ENCODE results near the gene BACH2. TPM values are rescaled to one million over a fixed set of nuclear protein-coding genes. Genes with fewer than 3 reads are reported as not detected.

The BACH2 gene
- total and polyA plus RNA-seq, 2 of the 8 experiments (the other 6 are each of a cell fraction or from before 2014, with no cell fraction given) = 1.9 to 5.9 TPM

- POLR2A ChIA-PET (ENCODE audit: partially characterized antibody) = interaction anchor here (0.6 kb wide), 2 partner anchors 10 to 158 kb away, joined by 3 read pairs; no protein-coding TSS in a partner anchor
- no peak overlapping the region for H3K56ac ChIP-seq (replicated peaks; ENCODE audit: insufficient read length, low read depth, low read length)
- no peak for FAIRE-seq
These were observed 49.4 kb downstream of the BACH2 start for GRCh38 chr6:90247262-90247661.

More at GRCh38 chr6:90247262-90247661, 49.4 kb downstream of the BACH2 start:
- no peaks in the 10 kb centered on the region for H3K23me2 ChIP-seq (ENCODE audit: low read depth, low read length)
- H3K4ac ChIP-seq (replicated peaks; ENCODE audit: insufficient read length, low read depth, low read length) = no peak overlapping the region
- no peak overlapping the region for H2BK15ac ChIP-seq (ENCODE audit: low read length)
- H2BK120ac ChIP-seq (replicated peaks; ENCODE audit: low read depth, low read length) = no peak overlapping the region
- no peaks in the 10 kb centered on the region for H3K9me3 ChIP-seq (ENCODE audit: insufficient read depth in 2 of 2, low read depth in 1 of 2, low read length in 1 of 2)
- TF ChIP-seq SIN3A (conservative IDR thresholded peaks at IDR 0.05 in 1 of 2, IDR thresholded peaks at IDR 0.05 in 1 of 2; ENCODE audit: low read depth in 1 of 2, low read length in 2 of 2) = no peak
- TF ChIP-seq SP1 (IDR thresholded peaks at IDR 0.05; ENCODE audit: low read depth, low read length) = no peak
- no peak for TF ChIP-seq MAFK (IDR thresholded peaks at IDR 0.05; ENCODE audit: low read depth, low read length)
- no peak for TF ChIP-seq CREB1 (IDR thresholded peaks at IDR 0.05)
- H3K27me3 ChIP-seq (replicated peaks in 1 of 4; ENCODE audit: control insufficient read depth in 3 of 4, extremely low read depth in 1 of 4, insufficient read depth in 3 of 4, low read length in 3 of 4) = no peaks in the 10 kb centered on the region
- CTCF ChIA-PET (ENCODE audit: partially characterized antibody) = interaction anchor here (0.8 to 1.0 kb wide), 3 partner anchors 53 to 232 kb away, joined by 3 to 6 read pairs (median 3); no protein-coding TSS in a partner anchor
- H4K91ac ChIP-seq (replicated peaks; ENCODE audit: insufficient read length, low read length) = no peak overlapping the region
- no peaks in the 10 kb centered on the region for H3K79me2 ChIP-seq (ENCODE audit: control insufficient read depth in 1 of 2, insufficient read depth in 2 of 2, low read length in 2 of 2)
- H2BK20ac ChIP-seq (ENCODE audit: low read length) = no peak overlapping the region
- DNase-seq (ENCODE audit: low read depth in 1 of 2, low spot score in 2 of 2) = no peak
- no peak overlapping the region for H3K27ac ChIP-seq (ENCODE audit: low read depth, low read length)
- H3K23ac ChIP-seq (ENCODE audit: insufficient read length) = no peak overlapping the region
- H4K8ac ChIP-seq (ENCODE audit: extremely low read depth, insufficient read depth, low read length) = no peak overlapping the region
- H3K79me1 ChIP-seq (ENCODE audit: low read depth, low read length) = no peaks in the 10 kb centered on the region
- H2BK5ac ChIP-seq (ENCODE audit: low read depth, low read length) = no peak overlapping the region
- H2AK5ac ChIP-seq (ENCODE audit: low read depth, low read length) = no peak overlapping the region
- no peak overlapping the region for H3K9ac ChIP-seq (replicated peaks in 1 of 4; ENCODE audit: extremely low read depth in 1 of 4, low read depth in 3 of 4, low read length in 3 of 4)
- H3K18ac ChIP-seq (ENCODE audit: extremely low read depth, low read length) = no peak overlapping the region
- H3K4me3 ChIP-seq (ENCODE audit: extremely low read depth in 1 of 4, insufficient read depth in 2 of 4, low read depth in 3 of 4, low read length in 4 of 4) = no peak overlapping the region
- H3K36me3 ChIP-seq (ENCODE audit: control insufficient read depth in 2 of 4, insufficient read depth in 4 of 4, low read length in 3 of 4) = no peaks in the 10 kb centered on the region
- H3K4me1 ChIP-seq (replicated peaks in 1 of 4; ENCODE audit: control insufficient read depth in 3 of 4, insufficient read depth in 4 of 4, low read length in 3 of 4) = no peaks in the 10 kb centered on the region
- H3K14ac ChIP-seq (ENCODE audit: insufficient read length) = no peak overlapping the region
- H2AFZ ChIP-seq (ENCODE audit: low read length) = no peak overlapping the region
- H2BK12ac ChIP-seq (ENCODE audit: low read depth, low read length) = no peak overlapping the region
- H4K20me1 ChIP-seq (replicated peaks in 1 of 2; ENCODE audit: control insufficient read depth in 1 of 2, insufficient read depth in 2 of 2, low read length in 2 of 2) = no peaks in the 10 kb centered on the region
- H3K4me2 ChIP-seq (ENCODE audit: insufficient read depth in 1 of 2, low read depth in 2 of 2, low read length in 2 of 2) = no peak overlapping the region
- no peak overlapping the region for H4K5ac ChIP-seq (ENCODE audit: insufficient read length, low read depth, low read length)
